Activated T-cell treated with anti-CD3 and anti-CD28 coated beads, Interleukin-2, amount 50 U/mL, for 1 hour (primary cell): ENCODE data around the gene ANXA2.
"Not testable (repeated sequence)": the region's sequence is repeated elsewhere in the genome, so short reads cannot be mapped to it uniquely, and the experiment has no call there.

Experiments used
- DNase-seq: peaks from one replicate; pipeline ENCODE4 v3.0.0-alpha.2; 2020

ANXA2 gene

GRCh38 chr15:60397772-60398445 lies at the start of gene ANXA2:
Gene ANXA2, minus strand, starts transcription at chr15:60397986. Its CDS starts 11,911 bp downstream, at chr15:60386075.
- peak; percentile 84 for DNase-seq

GRCh38 chr15:60444289-60444912 lies 46.6 kb upstream of the ANXA2 start:
- no peak for DNase-seq

- DNase-seq, result no peak
These were observed 45.0 kb upstream of the ANXA2 start for GRCh38 chr15:60442763-60443162.

- DNase-seq, result no peak
These were observed 44.4 kb upstream of the ANXA2 start for GRCh38 chr15:60442031-60442650.

- no peak for DNase-seq
These were observed 43.5 kb upstream of the ANXA2 start for GRCh38 chr15:60441331-60441730.

- DNase-seq, result no peak
These were observed 40.9 kb upstream of the ANXA2 start for GRCh38 chr15:60438646-60439045.

- no peak for DNase-seq
These were observed 31.1 kb upstream of the ANXA2 start for GRCh38 chr15:60428935-60429334.

- no peak for DNase-seq
These were observed 29.2 kb upstream of the ANXA2 start for GRCh38 chr15:60426870-60427508.

GRCh38 chr15:60425461-60425860 lies 27.7 kb upstream of the ANXA2 start:
- no peak for DNase-seq

- DNase-seq, result no peak
These were observed 26.2 kb upstream of the ANXA2 start for GRCh38 chr15:60424006-60424405.

- no peak for DNase-seq
These were observed 25.8 kb upstream of the ANXA2 start for GRCh38 chr15:60423537-60423936.

GRCh38 chr15:60421544-60421943 lies 23.8 kb upstream of the ANXA2 start:
- DNase-seq, result no peak

GRCh38 chr15:60420203-60420716 lies 22.5 kb upstream of the ANXA2 start:
- DNase-seq, result no peak

GRCh38 chr15:60419753-60420152 lies 22.0 kb upstream of the ANXA2 start:
- DNase-seq, result no peak

- DNase-seq, result no peak
These were observed 20.3 kb upstream of the ANXA2 start for GRCh38 chr15:60418096-60418495.

- no peak for DNase-seq
These were observed 19.3 kb upstream of the ANXA2 start for GRCh38 chr15:60417112-60417511.

- no peak for DNase-seq
These were observed 18.7 kb upstream of the ANXA2 start for GRCh38 chr15:60416484-60416883.

GRCh38 chr15:60414016-60414682 lies 16.4 kb upstream of the ANXA2 start:
- no peak for DNase-seq

GRCh38 chr15:60413231-60413824 lies 15.5 kb upstream of the ANXA2 start:
- no peak for DNase-seq

- not testable (repeated sequence) for DNase-seq
These were observed 15.0 kb upstream of the ANXA2 start for GRCh38 chr15:60412807-60413206.

GRCh38 chr15:60411774-60412425 lies 14.1 kb upstream of the ANXA2 start:
- no peak for DNase-seq

GRCh38 chr15:60410350-60410749 lies 12.6 kb upstream of the ANXA2 start:
- DNase-seq, result not testable (repeated sequence)
